Bronchial epithelial cell (primary cell): ENCODE results near the gene PLTP. TPM values are rescaled to one million over a fixed set of nuclear protein-coding genes. Genes with fewer than 3 reads are reported as not detected.

Experiments
- DNase-seq: peaks from one replicate; pipeline ENCODE4 v3.0.0-alpha.2; 2010; ENCODE audit warnings: low read depth
- FAIRE-seq: peaks from 2 replicates; lab custom pipeline; 2011; peaks lifted over from hg19 to GRCh38; lab: Jason Lieb, UNC
- H3K27me3 ChIP-seq: 2 replicates; pipeline ENCODE4 v1.5.1; 2011; ENCODE audit warnings: low read length; ENCODE audit not compliant: control insufficient read depth, insufficient read depth
- H3K36me3 ChIP-seq: 2 replicates; pipeline ENCODE4 v1.5.1; 2011; ENCODE audit warnings: low read length; ENCODE audit not compliant: control insufficient read depth, insufficient read depth
- H3K4me3 ChIP-seq: 2 replicates; pipeline ENCODE4 v1.5.1; 2011; ENCODE audit warnings: mild to moderate bottlenecking, low read depth, low read length, control low read depth
- CTCF ChIP-seq: IDR thresholded peaks from 2 replicates; pipeline ENCODE4 v1.5.1; 2011; ENCODE audit warnings: mild to moderate bottlenecking, moderate library complexity, low read length, control low read depth, inconsistent platforms; ENCODE audit not compliant: insufficient read depth, severe bottlenecking
- total RNA-seq: library from RNA; depleted of rRNA; stranded (reverse); fragments of >200 nt; gene quantifications from 2 replicates; pipeline ENCODE4 v1.2.1, GENCODE V29; 2014

PLTP gene
- total RNA-seq, 1 donor from 2014 or later = 26.9 TPM

- H3K27me3 ChIP-seq = no peaks in the 10 kb centered on the region
- DNase-seq (no peak), FAIRE-seq (no peak)
- no peak overlapping the region for H3K4me3 ChIP-seq
- peaks cover 44% of the 10 kb centered on the region for H3K36me3 ChIP-seq
- no peak for TF ChIP-seq CTCF
These were observed 41.7 kb upstream of the PLTP start for GRCh38 chr20:45953672-45954071.

- Histone ChIP-seq H3K36me3 (peaks cover 41% of the 10 kb centered on the region), H3K4me3 (no peak overlapping the region), H3K27me3 (no peaks in the 10 kb centered on the region)
- no peak for TF ChIP-seq CTCF
- DNase-seq = no peak
- no peak for FAIRE-seq
These were observed 40.9 kb upstream of the PLTP start for GRCh38 chr20:45952861-45953260.

- no peak overlapping the region for H3K4me3 ChIP-seq
- DNase-seq (no peak), FAIRE-seq (no peak)
- H3K36me3 ChIP-seq = peaks cover 42% of the 10 kb centered on the region
- no peaks in the 10 kb centered on the region for H3K27me3 ChIP-seq
- TF ChIP-seq CTCF = no peak
These were observed 40.2 kb upstream of the PLTP start for GRCh38 chr20:45951925-45952834.

GRCh38 chr20:45950330-45950646, 38.3 kb upstream of the PLTP start:
- Histone ChIP-seq H3K36me3 (peaks cover 48% of the 10 kb centered on the region), H3K4me3 (no peak overlapping the region), H3K27me3 (no peaks in the 10 kb centered on the region)
- DNase-seq = no peak
- FAIRE-seq = no peak
- TF ChIP-seq CTCF = no peak

- peaks cover 54% of the 10 kb centered on the region for H3K36me3 ChIP-seq
- TF ChIP-seq CTCF = no peak
- no peak for DNase-seq
- no peak overlapping the region for H3K4me3 ChIP-seq
- FAIRE-seq = no peak
- H3K27me3 ChIP-seq = no peaks in the 10 kb centered on the region
These were observed 37.8 kb upstream of the PLTP start for GRCh38 chr20:45949542-45950329.
